Measurements from ENCODE around the gene ADD2. TPM values are rescaled to one million over a fixed set of nuclear protein-coding genes. Genes with fewer than 3 reads are reported as not detected.

The ADD2 gene
- total RNA-seq, 1 experiment from 2014 or later: 5.6 TPM

DNA sequence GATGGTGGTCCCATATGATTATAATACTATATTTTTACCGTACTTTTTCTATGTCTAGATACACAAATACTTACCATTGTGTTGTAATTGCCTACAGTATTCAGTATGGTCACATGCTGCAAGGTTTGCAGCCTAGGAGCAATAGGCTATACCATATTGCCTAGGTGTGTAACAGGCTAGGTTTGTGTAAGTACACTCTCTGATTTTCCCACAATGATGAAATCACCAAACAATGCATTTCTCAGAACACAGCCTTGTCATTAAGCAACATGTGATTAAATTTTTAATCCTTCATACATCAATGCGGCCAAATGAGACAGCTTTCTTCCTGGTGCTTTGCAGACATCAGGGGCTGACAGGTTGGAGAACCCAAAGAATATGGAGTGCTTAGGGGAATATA is 37.3 kb downstream of the ADD2 start:
- CTCF ChIA-PET: no interaction called here
- no peak overlapping the region for H3K27ac ChIP-seq (ENCODE audit: low read depth, low read length, poor library complexity, severe bottlenecking)
- no TSS peak for BruUV-seq (replicated peaks)
- POLR2A ChIA-PET (ENCODE audit: low non-redundant PET): no interaction called here
- intact Hi-C loops (cut with micrococcal nuclease; ENCODE audit: unreplicated experiment): no loop called here
- no peaks in the 10 kb centered on the region for H3K36me3 ChIP-seq (ENCODE audit: insufficient read depth, low read length, poor library complexity, severe bottlenecking)
- no peak for TF ChIP-seq EZH2 (IDR thresholded peaks at IDR 0.05; ENCODE audit: borderline replicate concordance, low read depth, low read length, poor library complexity, severe bottlenecking)
- no peak for TF ChIP-seq CTCF (conservative IDR thresholded peaks at IDR 0.05; ENCODE audit: low read depth, low read length)
- peaks cover 3% of the 10 kb centered on the region for H3K4me1 ChIP-seq (ENCODE audit: insufficient read depth, low read length, poor library complexity, severe bottlenecking)
- H3K27me3 ChIP-seq (replicated peaks; ENCODE audit: insufficient read depth, low read depth, low read length, poor library complexity): no peaks in the 10 kb centered on the region
- H3K4me3 ChIP-seq (ENCODE audit: low read depth, low read length, poor library complexity, severe bottlenecking): no peak overlapping the region
- H3K9me3 ChIP-seq (ENCODE audit: low read depth, low read length, poor library complexity, severe bottlenecking): no peaks in the 10 kb centered on the region
- DNase-seq (ENCODE audit: low spot score): no peak

DNA sequence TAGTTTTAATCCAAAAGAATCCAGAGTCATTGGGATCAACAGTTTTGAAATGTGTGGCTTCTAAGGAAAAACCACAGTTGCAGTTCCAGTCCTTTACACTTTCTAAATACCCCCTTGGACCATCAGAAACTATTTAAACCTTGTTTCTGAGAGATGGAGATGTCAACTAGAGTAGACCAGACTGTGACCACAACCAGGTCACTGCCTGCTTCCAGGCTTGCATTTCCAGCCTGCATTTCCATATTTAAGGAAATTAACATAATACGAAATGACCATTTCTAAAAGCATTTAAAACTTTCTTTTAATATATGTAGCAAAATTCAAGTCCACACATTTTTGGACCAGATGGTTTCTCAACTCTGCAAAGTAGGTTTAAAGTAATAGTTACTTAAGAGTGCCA is 38.4 kb downstream of the ADD2 start:
- POLR2A ChIA-PET (ENCODE audit: low non-redundant PET): no interaction called here
- BruUV-seq (replicated peaks): no TSS peak
- no peak overlapping the region for H3K4me3 ChIP-seq (ENCODE audit: low read depth, low read length, poor library complexity, severe bottlenecking)
- H3K27me3 ChIP-seq (replicated peaks; ENCODE audit: insufficient read depth, low read depth, low read length, poor library complexity): no peaks in the 10 kb centered on the region
- CTCF ChIA-PET: no interaction called here
- TF ChIP-seq CTCF (conservative IDR thresholded peaks at IDR 0.05; ENCODE audit: low read depth, low read length) (no peak), EZH2 (IDR thresholded peaks at IDR 0.05; ENCODE audit: borderline replicate concordance, low read depth, low read length, poor library complexity, severe bottlenecking) (no peak)
- intact Hi-C loops (cut with micrococcal nuclease; ENCODE audit: unreplicated experiment): no loop called here
- no peak for DNase-seq (ENCODE audit: low spot score)
- H3K4me1 ChIP-seq (ENCODE audit: insufficient read depth, low read length, poor library complexity, severe bottlenecking): peaks cover 3% of the 10 kb centered on the region
- no peaks in the 10 kb centered on the region for H3K9me3 ChIP-seq (ENCODE audit: low read depth, low read length, poor library complexity, severe bottlenecking)
- no peak overlapping the region for H3K27ac ChIP-seq (ENCODE audit: low read depth, low read length, poor library complexity, severe bottlenecking)
- H3K36me3 ChIP-seq (ENCODE audit: insufficient read depth, low read length, poor library complexity, severe bottlenecking): no peaks in the 10 kb centered on the region

DNA sequence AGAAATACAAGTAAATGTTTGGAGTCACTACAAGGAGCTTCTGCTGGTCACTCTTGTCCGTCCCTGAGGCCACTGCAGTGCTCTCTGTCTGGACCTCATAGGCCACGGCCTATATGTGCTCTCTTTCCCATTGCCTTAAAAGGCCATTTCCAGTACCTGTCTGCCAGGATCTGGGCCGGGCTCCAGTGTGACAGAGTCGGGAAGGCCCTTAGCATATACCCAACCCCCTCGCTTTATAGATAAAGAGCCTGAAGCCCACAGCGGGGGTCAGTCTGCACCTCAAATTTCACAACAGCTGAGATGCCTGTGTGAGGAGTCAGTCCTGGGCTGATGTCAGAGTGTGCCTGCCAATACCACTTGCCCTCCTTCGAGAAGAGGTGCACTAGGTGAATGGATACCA is 39.9 kb downstream of the ADD2 start:
- no peak for TF ChIP-seq CTCF (conservative IDR thresholded peaks at IDR 0.05; ENCODE audit: low read depth, low read length)
- no peak for TF ChIP-seq EZH2 (IDR thresholded peaks at IDR 0.05; ENCODE audit: borderline replicate concordance, low read depth, low read length, poor library complexity, severe bottlenecking)
- Histone ChIP-seq H3K4me1 (ENCODE audit: insufficient read depth, low read length, poor library complexity, severe bottlenecking) (no peaks in the 10 kb centered on the region), H3K9me3 (ENCODE audit: low read depth, low read length, poor library complexity, severe bottlenecking) (no peaks in the 10 kb centered on the region), H3K36me3 (ENCODE audit: insufficient read depth, low read length, poor library complexity, severe bottlenecking) (no peaks in the 10 kb centered on the region), H3K27ac (ENCODE audit: low read depth, low read length, poor library complexity, severe bottlenecking) (no peak overlapping the region), H3K4me3 (ENCODE audit: low read depth, low read length, poor library complexity, severe bottlenecking) (no peak overlapping the region), H3K27me3 (replicated peaks; ENCODE audit: insufficient read depth, low read depth, low read length, poor library complexity) (no peaks in the 10 kb centered on the region)
- no peak for DNase-seq (ENCODE audit: low spot score)
- intact Hi-C loops (cut with micrococcal nuclease; ENCODE audit: unreplicated experiment): no loop called here
- BruUV-seq (replicated peaks): no TSS peak
- POLR2A ChIA-PET (ENCODE audit: low non-redundant PET): no interaction called here
- CTCF ChIA-PET: no interaction called here
